T-helper 1 cell treated with Interleukin-12 subunit alpha and Interleukin-12 subunit beta and Interleukin-4 antibody, amounts not matched to agents 30 μg/mL and 1 μg/mL, for 36 hours (primary cell): ENCODE measurements around the gene PCDHA2.
"Not testable (repeated sequence)": the region's sequence is repeated elsewhere in the genome, so short reads cannot be mapped to it uniquely, and the experiment has no call there.

Experiments used
- H3K27ac Mint-ChIP-seq: one replicate; pipeline ENCODE4 v1.8.0; 2021; ENCODE audit warnings: mild to moderate bottlenecking, mixed read lengths
- H3K27me3 Mint-ChIP-seq: one replicate; pipeline ENCODE4 v1.8.0; 2021; ENCODE audit warnings: low read depth, mixed read lengths
- H3K36me3 Mint-ChIP-seq: one replicate; pipeline ENCODE4 v1.8.0; 2021; ENCODE audit warnings: low read depth, mixed read lengths
- H3K4me1 Mint-ChIP-seq: one replicate; pipeline ENCODE4 v1.8.0; 2021; ENCODE audit warnings: low read depth, mixed read lengths
- H3K4me3 Mint-ChIP-seq: one replicate; pipeline ENCODE4 v1.8.0; 2021; ENCODE audit warnings: mild to moderate bottlenecking, moderate library complexity, mixed read lengths
- H3K9me3 Mint-ChIP-seq: one replicate; pipeline ENCODE4 v1.8.0; 2021; ENCODE audit warnings: mixed read lengths

PCDHA2 gene

GRCh38 chr5:140833993-140834392 lies 39.3 kb downstream of the PCDHA2 start, which contains the start of gene PCDHA7:
PCDHA7 (plus strand) TSS chr5:140834269; CDS start chr5:140834384, 115 bp downstream.
- no peaks in the 10 kb centered on the region for H3K36me3 Mint-ChIP-seq
- H3K4me1 Mint-ChIP-seq = no peaks in the 10 kb centered on the region
- H3K9me3 Mint-ChIP-seq = peaks cover 29% of the 10 kb centered on the region
- H3K27ac Mint-ChIP-seq = no peak within 1 kb of the TSS
- no peaks in the 10 kb centered on the region for H3K27me3 Mint-ChIP-seq
- H3K4me3 Mint-ChIP-seq = no peak within 1 kb of the TSS

GRCh38 chr5:140834439-140835008 lies 39.9 kb downstream of the PCDHA2 start:
- not testable (repeated sequence) for H3K36me3 Mint-ChIP-seq, H3K4me1 Mint-ChIP-seq, H3K27me3 Mint-ChIP-seq, H3K27ac Mint-ChIP-seq, H3K4me3 Mint-ChIP-seq
- H3K9me3 Mint-ChIP-seq = peaks cover 27% of the 10 kb centered on the region

- Mint-ChIP-seq H3K4me3 (no peak overlapping the region), H3K4me1 (no peaks in the 10 kb centered on the region), H3K36me3 (no peaks in the 10 kb centered on the region), H3K27ac (no peak overlapping the region), H3K9me3 (peaks cover 31% of the 10 kb centered on the region), H3K27me3 (no peaks in the 10 kb centered on the region)
Measured at GRCh38 chr5:140835622-140836510, 41.2 kb downstream of the PCDHA2 start.

GRCh38 chr5:140840978-140841962 lies 46.6 kb downstream of the PCDHA2 start, which contains the start of gene PCDHA8:
PCDHA8 (plus strand) TSS chr5:140841187; CDS start chr5:140841322, 135 bp downstream.
- Mint-ChIP-seq H3K27ac (peak within 1 kb of the TSS; percentile 8), H3K36me3 (no peaks in the 10 kb centered on the region), H3K4me3 (no peak within 1 kb of the TSS), H3K9me3 (peaks cover 29% of the 10 kb centered on the region), H3K4me1 (no peaks in the 10 kb centered on the region), H3K27me3 (no peaks in the 10 kb centered on the region)

GRCh38 chr5:140842798-140843733 lies 48.4 kb downstream of the PCDHA2 start:
- Mint-ChIP-seq H3K9me3 (peaks cover 36% of the 10 kb centered on the region), H3K27ac (no peak overlapping the region), H3K4me3 (no peak overlapping the region), H3K36me3 (no peaks in the 10 kb centered on the region), H3K4me1 (no peaks in the 10 kb centered on the region), H3K27me3 (no peaks in the 10 kb centered on the region)
